GM12878 (cell line): ENCODE measurements around the gene ZNF181.

Source experiments
- CTCF ChIP-seq, 3 experiments: IDR thresholded peaks in 2 of 3; conservative IDR thresholded peaks in 1 of 3; 2 replicates each; pipeline ENCODE4 v1.5.1; 2011; ENCODE audit warnings: low read depth in 3 of 3, low read length in 3 of 3, mild to moderate bottlenecking in 3 of 3, control low read depth in 2 of 3, moderate library complexity in 2 of 3, inconsistent platforms in 1 of 3, mixed read lengths in 1 of 3; ENCODE audit not compliant: control insufficient read depth in 2 of 3, insufficient read depth in 1 of 3; ENCODE audit errors: extremely low read depth in 1 of 3
- MAX ChIP-seq: IDR thresholded peaks from 2 replicates; pipeline ENCODE4 v1.6.1; 2012; ENCODE audit warnings: low read depth, low read length, improper control_type of control experiment

- TF ChIP-seq MAX, result no peak
- no peak for TF ChIP-seq CTCF (IDR thresholded peaks at IDR 0.05 in 2 of 3, conservative IDR thresholded peaks at IDR 0.05 in 1 of 3; ENCODE audit: control insufficient read depth in 2 of 3, extremely low read depth in 1 of 3, insufficient read depth in 1 of 3, low read depth in 3 of 3, low read length in 3 of 3)
Measured at GRCh38 chr19:34732612-34733211, 1.3 kb upstream of the ZNF181 start.
